Measurements from ENCODE around the gene AXDND1.

GRCh38 chr1:179380299-179380698 is 14.5 kb downstream of the AXDND1 start:
- TF ChIP-seq CTCF (IDR thresholded peaks at IDR 0.05) (no peak), POLR2AphosphoS5 (IDR thresholded peaks at IDR 0.05; ENCODE audit: low read depth, low read length) (no peak), NFIC (IDR thresholded peaks at IDR 0.05; ENCODE audit: borderline replicate concordance) (no peak), TAF1 (IDR thresholded peaks at IDR 0.05; ENCODE audit: borderline replicate concordance, low read depth, low read length) (no peak), PBX3 (IDR thresholded peaks at IDR 0.05) (no peak), MAX (IDR thresholded peaks at IDR 0.05; ENCODE audit: low read depth) (no peak), USF2 (IDR thresholded peaks at IDR 0.05; ENCODE audit: borderline replicate concordance, low read depth, low read length) (no peak), YY1 (IDR thresholded peaks at IDR 0.05; ENCODE audit: low read depth) (no peak), EP300 (IDR thresholded peaks at IDR 0.05; ENCODE audit: borderline replicate concordance in 1 of 2, low read depth in 1 of 2, low read length in 1 of 2) (no peak), REST (IDR thresholded peaks at IDR 0.05; ENCODE audit: low read depth, low read length) (no peak), FOXJ3 (CRISPR knock-in tag; IDR thresholded peaks at IDR 0.05) (no peak), EZH2phosphoT487 (IDR thresholded peaks at IDR 0.05; ENCODE audit: borderline replicate concordance, low read depth) (no peak)

Measured in SK-N-SH (cell line).